ENCODE data around the gene QPCTL. TPM values are rescaled to one million over a fixed set of nuclear protein-coding genes. Genes with fewer than 3 reads are reported as not detected.
A peak's percentile ranks its signal among the peaks of the same experiment; 100 is the strongest.

QPCTL gene
- total and polyA plus RNA-seq, 2 donors (not counting 1 experiment from before 2014, with no cell fraction given): 9.4 to 50.9 TPM

GRCh38 chr19:45687599-45687998, 4.9 kb upstream of the QPCTL start:
- peaks cover 0 to 49% of the 10 kb centered on the region in 2 experiments for H3K36me3 ChIP-seq (replicated peaks in 1 of 2; ENCODE audit: control extremely low read depth in 1 of 2, control insufficient read depth in 1 of 2, extremely low read depth in 1 of 2, insufficient read depth in 2 of 2, low read length in 1 of 2)
- no peak overlapping the region for H3K9ac ChIP-seq (ENCODE audit: low read length)
- peaks cover 6 to 9% of the 10 kb centered on the region in 2 donors for H3K4me1 ChIP-seq (ENCODE audit: control insufficient read depth in 2 of 2, insufficient read depth in 2 of 2, low read length in 2 of 2)
- H3K4me3 ChIP-seq (ENCODE audit: control extremely low read depth in 1 of 5, extremely low read depth in 1 of 5, insufficient read depth in 1 of 5, low read depth in 2 of 5, low read length in 4 of 5): no peak overlapping the region
- H3K9me3 ChIP-seq (ENCODE audit: control extremely low read depth in 1 of 3, control insufficient read depth in 2 of 3, insufficient read depth in 1 of 3, low read length in 2 of 3): no peaks in the 10 kb centered on the region
- intact Hi-C loops (cut with micrococcal nuclease): no loop called here
- POLR2A ChIA-PET: interaction anchor here (0.7 kb wide), 1 partner anchor 47 kb away, joined by 3 read pairs; no protein-coding TSS in a partner anchor
- H3K27me3 ChIP-seq (replicated peaks in 1 of 4; ENCODE audit: control extremely low read depth in 1 of 4, control insufficient read depth in 3 of 4, insufficient read depth in 4 of 4, low read length in 3 of 4): no peaks in the 10 kb centered on the region
- DNase-seq: no peak
- H3K4me2 ChIP-seq (replicated peaks; ENCODE audit: low read depth, low read length, poor library complexity, severe bottlenecking): no peak overlapping the region
- no peak overlapping the region for H2AFZ ChIP-seq (ENCODE audit: insufficient read depth, low read depth, low read length, poor library complexity, severe bottlenecking)
- no peak overlapping the region for H3K27ac ChIP-seq (ENCODE audit: low read length in 2 of 2)
- CTCF ChIA-PET: no interaction called here
- Mint-ChIP-seq H3K27me3 (no peaks in the 10 kb centered on the region), H3K9me3 (ENCODE audit: insufficient read depth) (no peaks in the 10 kb centered on the region), H3K27ac (no peak overlapping the region), H3K4me1 (peaks cover 19% of the 10 kb centered on the region), H3K4me3 (no peak overlapping the region)
- 94% methylated on average over 7 of the region's 9 CpGs for WGBS (ENCODE audit: insufficient coverage)
- H4K20me1 ChIP-seq (ENCODE audit: control insufficient read depth, insufficient read depth, low read length, poor library complexity, severe bottlenecking): peaks cover 37% of the 10 kb centered on the region
- TF ChIP-seq CTCF (IDR thresholded peaks at IDR 0.05): no peak
- no peak for TF ChIP-seq EZH2 (IDR thresholded peaks at IDR 0.05; ENCODE audit: borderline replicate concordance, insufficient read depth, low read depth, low read length, poor library complexity, severe bottlenecking)
- ATAC-seq (ENCODE audit: low read depth): no peak
- H3K79me2 ChIP-seq (ENCODE audit: control insufficient read depth, insufficient read depth, low read length): peaks cover 33% of the 10 kb centered on the region

DNA sequence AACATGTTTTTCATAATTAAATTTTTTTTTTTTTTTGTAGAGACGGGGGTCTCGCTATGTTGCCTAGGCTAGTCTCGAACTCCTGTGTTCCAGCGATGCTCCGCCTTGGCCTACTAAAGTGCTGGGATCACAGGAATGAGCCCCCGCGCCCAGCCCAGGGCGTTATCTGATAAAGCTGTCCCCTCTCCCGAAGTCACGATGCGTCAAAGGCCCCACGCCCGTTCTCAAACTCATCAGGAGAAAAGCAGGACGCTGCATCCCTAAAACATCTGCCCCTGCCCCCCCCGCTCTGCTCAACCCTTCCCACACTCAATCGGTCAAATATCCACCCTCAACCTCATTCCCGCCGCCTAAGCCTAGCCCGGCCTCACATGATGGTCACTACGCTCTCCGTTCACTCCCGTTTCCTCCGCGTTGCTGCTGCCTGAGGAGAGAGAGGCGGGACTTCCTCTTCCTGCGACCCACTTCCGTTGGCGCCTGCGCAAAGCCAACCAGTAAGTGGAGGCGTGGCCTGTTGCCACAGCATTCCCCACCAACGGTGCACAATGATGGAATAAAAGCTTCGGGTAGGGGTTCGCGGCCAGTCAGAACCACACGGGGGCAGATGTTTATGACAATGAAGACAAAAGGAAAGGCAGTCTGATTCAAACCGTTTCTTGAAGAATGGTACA, 815 bp upstream of the QPCTL start, which contains the start of gene SNRPD2:
TSS of gene SNRPD2 (minus strand) at position 438 of the 671 bp plus-strand sequence. CDS start at position 373, 65 bp downstream.
- POLR2A ChIA-PET: interaction anchor here (0.6 to 2.2 kb wide), 15 partner anchors 9 to 223 kb away, joined by 3 to 41 read pairs (median 5); partner anchors contain the start of genes DMWD, FBXO46, FOSB and OPA3
- DNase-seq: peak; percentile 97
- H2AFZ ChIP-seq (ENCODE audit: insufficient read depth, low read depth, low read length, poor library complexity, severe bottlenecking): peak within 1 kb of the TSS; percentile 85
- H3K4me2 ChIP-seq (replicated peaks; ENCODE audit: low read depth, low read length, poor library complexity, severe bottlenecking): peak within 1 kb of the TSS; percentile 96
- no peak for TF ChIP-seq EZH2 (IDR thresholded peaks at IDR 0.05; ENCODE audit: borderline replicate concordance, insufficient read depth, low read depth, low read length, poor library complexity, severe bottlenecking)
- TF ChIP-seq CTCF (IDR thresholded peaks at IDR 0.05): no peak
- H3K27ac Mint-ChIP-seq: peak within 1 kb of the TSS; percentile 92
- intact Hi-C loops (cut with micrococcal nuclease): loop anchor here (1.0 to 5.0 kb wide), 11 partner anchors 10 to 801 kb away; partner anchors contain the start of genes CCDC61, ERCC2, FBXO46 and OPA3
- H3K36me3 ChIP-seq (replicated peaks in 1 of 2; ENCODE audit: control extremely low read depth in 1 of 2, control insufficient read depth in 1 of 2, extremely low read depth in 1 of 2, insufficient read depth in 2 of 2, low read length in 1 of 2): peaks cover 0 to 28% of the 10 kb centered on the region in 2 experiments
- H4K20me1 ChIP-seq (ENCODE audit: control insufficient read depth, insufficient read depth, low read length, poor library complexity, severe bottlenecking): peaks cover 37% of the 10 kb centered on the region
- peak within 1 kb of the TSS; percentile 89 to 94 for H3K27ac ChIP-seq (ENCODE audit: low read length in 2 of 2)
- H3K4me3 ChIP-seq (ENCODE audit: control extremely low read depth in 1 of 5, extremely low read depth in 1 of 5, insufficient read depth in 1 of 5, low read depth in 2 of 5, low read length in 4 of 5): peak within 1 kb of the TSS; percentile 81 to 96 (median 88)
- H3K27me3 ChIP-seq (replicated peaks in 1 of 4; ENCODE audit: control extremely low read depth in 1 of 4, control insufficient read depth in 3 of 4, insufficient read depth in 4 of 4, low read length in 3 of 4): no peaks in the 10 kb centered on the region
- peak within 1 kb of the TSS; percentile 92 for H3K9ac ChIP-seq (ENCODE audit: low read length)
- peaks cover 26% of the 10 kb centered on the region for H3K4me1 Mint-ChIP-seq
- H3K4me1 ChIP-seq (ENCODE audit: control insufficient read depth in 2 of 2, insufficient read depth in 2 of 2, low read length in 2 of 2): peaks cover 15 to 22% of the 10 kb centered on the region in 2 donors
- WGBS (ENCODE audit: insufficient coverage): under 1% methylated on average over 35 of the region's 36 CpGs
- no peaks in the 10 kb centered on the region for H3K9me3 ChIP-seq (ENCODE audit: control extremely low read depth in 1 of 3, control insufficient read depth in 2 of 3, insufficient read depth in 1 of 3, low read length in 2 of 3)
- ATAC-seq (ENCODE audit: low read depth): peak; percentile 37
- no peaks in the 10 kb centered on the region for H3K9me3 Mint-ChIP-seq (ENCODE audit: insufficient read depth)
- peaks cover 52% of the 10 kb centered on the region for H3K79me2 ChIP-seq (ENCODE audit: control insufficient read depth, insufficient read depth, low read length)
- CTCF ChIA-PET: interaction anchor here (0.6 to 5.3 kb wide), 24 partner anchors 9 to 289 kb away, joined by 3 to 57 read pairs (median 6); partner anchors contain the start of genes DMWD and SIX5
- no peaks in the 10 kb centered on the region for H3K27me3 Mint-ChIP-seq
- H3K4me3 Mint-ChIP-seq: peak within 1 kb of the TSS; percentile 93

Measured in B cell (primary cell).